Midbrain (tissue), 1 donor: ENCODE measurements around the gene CAMK1D.
"Not testable (repeated sequence)": the region's sequence is repeated elsewhere in the genome, so short reads cannot be mapped to it uniquely, and the experiment has no call there.

Experiments
- DNase-seq: peaks from one replicate; lab custom pipeline; 2025; lab: John Stamatoyannopoulos, UW

CAMK1D gene

DNA sequence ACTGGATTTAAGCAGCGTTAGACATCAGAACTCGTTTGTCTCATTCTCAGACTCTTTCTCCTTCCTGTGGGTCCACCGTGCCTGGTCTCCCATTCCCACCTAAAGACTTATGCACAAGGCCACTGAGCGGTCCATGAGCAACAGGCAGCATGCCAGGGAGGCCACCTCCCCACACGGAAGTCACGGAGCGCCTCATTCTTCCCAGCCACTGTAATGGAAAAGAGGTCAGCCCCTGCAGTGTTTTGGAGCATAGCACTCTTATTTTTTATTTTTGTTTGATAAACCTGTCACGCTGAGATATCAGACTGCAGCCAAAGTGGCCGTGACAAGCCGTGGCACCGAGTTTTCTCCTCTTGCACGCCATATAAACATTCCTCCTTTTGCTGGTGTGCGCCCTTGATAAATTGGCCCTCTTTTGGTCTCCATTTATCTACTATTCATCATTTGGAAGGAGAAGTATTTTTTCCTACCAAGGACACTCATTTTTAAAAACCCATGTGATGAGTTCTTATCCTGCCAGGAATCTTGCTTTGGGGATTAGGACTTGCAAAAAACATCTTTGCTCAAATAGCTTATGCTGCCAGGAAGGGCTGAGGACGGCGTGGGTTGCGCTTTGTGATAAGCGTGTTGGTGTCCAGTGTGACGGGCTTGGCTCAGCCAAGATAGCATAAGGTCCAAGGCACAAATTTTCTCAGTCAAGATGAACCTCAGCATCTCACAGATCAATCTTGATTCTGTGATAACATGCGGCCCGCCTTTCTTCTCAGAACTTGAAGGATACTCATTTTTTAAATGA, 446.2 kb downstream of the CAMK1D start:
- no peak for DNase-seq

DNA sequence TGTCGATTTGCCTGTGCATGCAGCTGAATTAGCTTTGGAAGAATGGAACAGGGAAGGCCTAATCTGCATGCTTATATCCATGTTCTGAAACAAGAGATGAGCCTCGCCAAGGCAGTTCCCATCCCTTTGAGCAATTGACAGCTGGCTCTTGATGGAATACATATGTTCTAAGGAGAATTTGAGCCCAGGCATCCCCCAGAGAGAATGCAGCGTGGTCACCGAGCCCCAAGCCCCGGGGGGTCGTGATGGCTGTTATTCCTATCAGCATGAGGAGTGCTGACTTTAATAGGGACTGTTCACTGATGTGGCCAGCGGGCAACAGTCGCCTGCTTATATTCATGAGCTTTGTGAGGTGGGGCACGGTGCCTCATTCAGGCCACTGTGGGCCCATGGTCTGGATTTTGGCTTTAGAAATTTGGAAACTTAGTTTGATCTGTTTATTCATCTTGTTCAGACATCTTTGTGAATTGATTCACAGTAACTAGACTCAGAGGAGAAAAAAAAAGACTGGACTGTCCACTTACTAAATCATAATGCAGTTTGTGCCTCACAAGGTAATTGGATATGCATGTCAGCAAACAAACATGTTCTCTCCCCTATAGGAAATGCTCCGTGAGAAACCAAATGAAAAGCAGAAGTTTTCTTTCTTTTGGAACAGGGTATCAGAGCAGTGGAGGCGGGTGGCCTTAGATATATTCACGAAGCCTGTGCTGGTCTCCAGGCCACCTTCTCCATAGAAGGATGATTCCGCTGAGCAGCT, 447.2 kb downstream of the CAMK1D start:
- DNase-seq, result no peak

DNA sequence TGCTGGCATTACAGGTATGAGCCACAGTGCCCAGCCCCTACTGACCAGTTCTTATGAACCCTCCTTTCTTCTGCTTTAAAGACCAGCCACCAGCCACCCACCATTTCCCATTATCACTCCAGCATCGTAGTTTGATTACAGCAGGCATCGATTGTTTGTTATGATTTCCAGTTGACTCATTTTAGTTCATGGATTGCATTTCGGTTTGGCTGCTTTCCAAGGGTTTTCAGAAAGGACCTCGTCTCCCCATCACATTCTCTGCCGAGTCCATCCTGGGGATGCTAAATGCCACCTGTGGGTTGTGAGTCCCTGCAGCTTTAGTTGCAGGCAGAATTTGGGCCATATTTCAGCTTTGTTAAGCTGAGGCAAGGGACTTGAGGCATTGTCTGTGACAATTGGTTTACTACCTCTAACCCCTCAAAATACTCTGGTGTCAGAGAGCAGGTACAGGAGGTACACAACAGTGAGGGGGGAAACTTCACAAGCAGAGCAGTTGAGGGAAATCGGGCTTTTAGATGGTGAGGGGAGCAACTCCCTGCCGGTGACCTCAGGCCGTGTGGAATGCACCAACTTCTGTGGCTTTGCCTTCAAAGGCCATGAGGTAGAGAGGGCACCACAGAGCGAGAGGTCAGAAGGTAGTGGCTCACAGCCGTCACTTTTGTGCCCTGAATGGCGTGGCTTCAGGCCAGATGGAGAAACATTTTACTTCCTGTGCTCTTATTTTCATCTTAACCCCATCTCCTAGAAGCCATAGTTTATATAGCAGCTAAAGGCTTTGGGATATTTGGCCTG, 448.3 kb downstream of the CAMK1D start:
- no peak for DNase-seq

DNA sequence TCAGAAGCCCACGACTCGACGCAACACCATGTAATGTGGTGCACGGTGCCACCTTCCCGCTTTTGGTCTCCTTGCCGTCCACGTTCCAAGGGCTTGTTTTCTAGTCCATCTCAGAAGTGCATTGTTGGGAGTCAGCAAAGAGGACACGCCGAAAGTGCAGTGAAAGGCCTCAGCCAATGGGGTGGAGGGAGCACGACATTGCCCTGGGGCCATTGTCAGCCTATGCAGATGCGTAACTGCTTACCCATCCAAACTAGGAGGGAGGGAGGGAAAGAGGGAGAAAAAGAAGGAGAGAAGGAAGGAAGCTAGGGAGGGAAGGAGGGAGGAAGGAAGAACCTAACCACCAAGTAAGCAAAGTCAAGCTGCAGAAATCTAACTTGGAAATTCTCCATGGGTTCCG, 449.8 kb downstream of the CAMK1D start:
- DNase-seq, result no peak

DNA sequence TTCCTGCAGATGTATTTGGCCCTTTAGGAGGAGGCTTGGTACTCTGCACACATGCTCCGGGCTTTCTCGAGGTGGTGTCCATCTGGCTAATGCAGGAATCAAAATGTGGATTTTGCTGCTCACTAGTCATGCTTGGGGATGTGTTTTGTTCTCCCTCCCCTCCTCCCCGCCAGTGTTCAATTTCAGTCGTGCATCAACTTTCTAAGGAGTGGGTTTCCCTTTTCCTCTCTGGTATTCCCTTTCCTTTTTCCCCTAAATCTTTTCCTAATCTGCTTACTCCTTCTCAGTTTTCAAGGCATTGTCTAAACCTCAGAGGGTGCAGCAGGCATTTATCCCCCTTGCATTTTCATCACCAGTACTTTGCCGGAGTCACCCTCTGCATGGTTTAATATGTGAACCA, 450.4 kb downstream of the CAMK1D start:
- no peak for DNase-seq

DNA sequence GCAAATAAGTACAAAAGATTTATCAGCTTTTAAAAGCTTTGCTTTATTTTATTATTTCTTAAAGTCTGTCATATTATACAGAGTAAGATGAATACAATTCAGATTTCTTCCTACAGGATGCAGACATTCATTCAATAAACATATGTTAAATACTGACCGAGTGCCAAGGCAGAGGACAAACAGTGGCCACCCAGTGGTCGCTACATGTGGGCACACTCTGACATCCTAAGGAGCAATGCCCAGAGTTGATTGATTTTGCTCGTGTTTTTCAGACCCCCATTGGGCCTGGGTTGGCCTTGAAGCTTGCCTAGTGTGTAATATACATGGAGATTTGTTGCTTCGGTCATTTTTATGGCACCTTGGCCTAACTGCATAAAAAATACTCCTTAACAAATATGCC, 451.0 kb downstream of the CAMK1D start:
- no peak for DNase-seq

DNA sequence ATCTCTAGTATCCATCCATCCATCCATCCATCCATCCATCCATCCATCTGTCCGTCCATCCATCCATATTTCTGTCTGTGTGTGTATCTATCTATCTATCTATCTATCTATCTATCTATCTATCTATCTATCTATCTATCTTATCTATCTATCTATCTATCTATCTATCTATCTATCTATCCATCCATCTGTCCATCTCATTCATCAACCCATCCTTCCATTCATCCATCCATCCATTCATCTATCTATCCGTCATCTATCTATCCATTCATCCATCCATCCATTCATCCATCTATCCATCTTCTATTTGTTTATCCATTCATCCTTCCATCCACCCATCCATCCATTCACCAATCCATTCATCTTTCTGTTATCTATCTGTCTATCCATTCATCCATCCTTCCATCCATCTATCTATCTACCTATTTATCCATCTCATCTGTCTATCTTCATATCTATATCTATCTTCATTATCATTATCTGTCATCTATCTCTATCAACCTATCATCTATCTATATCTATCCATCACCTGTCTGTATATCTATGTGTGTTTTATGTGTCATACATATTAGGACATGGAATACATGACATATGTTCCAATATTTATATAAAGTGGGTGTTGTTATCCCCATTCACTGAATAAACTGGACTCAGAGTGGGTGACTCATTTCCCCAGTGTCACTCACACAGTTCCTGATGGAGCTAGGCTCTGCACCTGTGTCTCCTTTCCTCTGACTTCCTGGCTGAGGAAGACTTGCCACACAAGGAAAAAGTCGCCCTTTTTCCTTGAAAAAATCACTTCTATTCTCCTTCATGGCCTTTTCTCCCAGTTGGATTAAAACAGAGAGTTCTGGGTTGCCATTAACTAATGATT, 452.1 kb downstream of the CAMK1D start:
- no peak for DNase-seq

DNA sequence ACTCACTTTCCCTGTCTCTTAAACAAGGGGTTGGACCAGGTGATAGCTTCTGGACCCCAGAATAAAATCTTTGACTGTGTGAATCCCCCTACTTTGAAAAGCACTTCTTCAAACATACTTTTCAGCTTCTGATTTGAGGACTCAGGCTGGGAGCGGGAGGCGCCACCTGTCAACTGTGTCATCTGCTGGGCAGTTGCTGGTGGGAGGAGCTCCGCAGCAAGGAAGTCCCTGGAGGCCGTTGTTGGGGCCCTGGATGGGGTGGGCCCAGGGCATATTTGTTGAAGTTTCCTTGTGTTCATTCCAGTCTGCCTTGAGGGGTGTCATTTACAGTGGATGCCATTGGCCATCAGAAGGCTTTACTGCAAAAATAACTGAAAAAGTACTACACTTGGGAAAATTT, 454.4 kb downstream of the CAMK1D start:
- DNase-seq, result no peak

DNA sequence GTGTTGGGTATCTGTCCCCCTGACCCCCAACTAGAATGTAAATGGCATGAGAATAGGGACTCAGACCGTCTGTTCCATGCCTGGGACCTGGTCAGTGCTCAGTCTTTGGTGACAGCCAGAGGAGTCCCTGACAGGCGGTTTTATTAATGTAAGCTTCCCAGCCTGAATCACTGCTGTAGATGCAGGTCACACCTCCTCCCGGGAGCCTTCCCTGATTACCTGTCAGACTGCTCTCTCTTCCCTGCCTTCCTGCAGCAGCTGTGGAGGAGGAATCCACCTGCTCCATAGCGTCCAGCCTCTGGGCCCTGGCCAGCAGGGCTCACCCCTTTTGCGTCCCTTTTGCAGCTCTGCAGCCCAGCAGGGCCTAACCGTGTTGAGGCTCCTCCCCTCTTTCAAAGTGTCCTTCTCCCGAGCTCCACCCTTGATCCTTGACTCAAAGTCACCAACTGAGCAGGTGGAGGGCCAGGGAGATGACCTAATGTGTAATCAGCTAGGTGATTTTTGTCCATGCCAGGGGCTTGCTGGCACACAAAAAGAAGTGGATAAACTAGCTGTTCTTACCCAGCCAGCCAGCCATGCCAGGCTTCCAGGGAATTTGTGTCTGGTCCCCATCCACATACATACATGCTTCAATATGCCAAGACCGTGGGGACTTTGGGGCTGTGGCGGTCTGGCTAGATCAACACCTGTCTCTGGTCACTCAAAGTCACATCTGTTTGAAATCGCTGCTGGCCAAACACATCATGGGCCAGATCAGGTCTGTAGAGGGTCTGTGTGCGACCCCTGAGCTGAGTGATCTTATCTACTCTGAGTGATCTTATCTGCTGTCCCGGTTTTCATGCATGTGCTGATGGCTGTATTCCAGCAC, 457.1 kb downstream of the CAMK1D start:
- DNase-seq, result no peak

DNA sequence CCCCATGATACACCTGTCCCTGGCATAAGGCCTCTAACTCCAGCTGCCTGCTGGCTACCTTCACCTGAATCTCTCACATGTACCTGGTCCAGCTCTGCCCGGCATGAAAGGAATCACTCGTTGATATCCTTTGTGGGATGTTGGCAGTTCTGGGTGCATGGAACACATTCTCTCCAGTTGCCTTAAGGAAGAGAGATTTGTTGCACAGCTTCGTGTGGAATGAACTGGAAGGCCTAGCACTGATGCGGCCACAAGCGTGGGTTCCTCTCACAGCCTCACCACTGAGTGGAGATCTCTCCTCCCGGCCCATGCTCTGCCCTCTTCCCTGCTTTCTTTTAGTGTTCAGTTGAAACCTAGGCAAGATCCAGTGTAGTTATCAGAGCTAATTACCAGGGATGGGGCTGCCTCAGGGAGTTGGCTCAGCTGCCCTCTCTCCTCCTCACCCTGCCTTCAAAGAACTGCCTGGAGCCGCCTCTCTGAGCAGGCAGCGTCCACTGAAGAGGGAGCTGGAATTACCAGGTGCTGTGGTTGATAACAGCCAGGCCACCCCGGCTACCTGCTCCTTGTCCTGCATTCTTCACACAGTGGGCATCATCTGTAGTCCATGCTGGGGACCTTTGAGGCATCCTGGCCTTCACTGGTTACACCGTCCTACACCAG, 457.9 kb downstream of the CAMK1D start:
- no peak for DNase-seq

DNA sequence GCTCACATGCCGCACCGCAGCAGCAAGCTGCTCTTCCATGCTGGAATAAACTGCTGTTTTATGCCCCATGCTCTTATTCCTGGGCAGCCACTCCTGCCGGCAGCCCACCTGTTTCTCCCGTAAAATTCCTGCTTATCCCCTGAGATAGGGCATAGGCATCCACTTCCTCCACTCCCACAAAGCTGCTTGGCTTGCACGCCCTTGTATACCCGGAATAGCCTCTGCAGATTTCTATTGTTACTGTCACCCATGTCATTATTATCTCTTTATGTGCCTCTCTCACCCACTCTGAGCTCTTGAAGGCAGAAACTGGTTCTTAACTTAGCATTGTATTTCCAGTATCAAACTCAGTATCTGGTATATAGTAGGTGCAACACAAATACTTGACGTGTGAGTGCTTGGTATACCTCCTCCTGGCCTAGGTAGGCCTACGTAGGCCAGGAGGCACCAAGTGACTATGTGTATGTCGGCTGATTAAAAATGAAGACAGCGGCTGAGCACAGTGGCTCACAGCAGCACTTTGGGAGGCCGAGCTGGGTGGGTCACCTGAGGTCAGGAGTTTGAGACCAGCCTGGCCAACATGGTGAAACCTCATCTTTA, 458.8 kb downstream of the CAMK1D start:
- DNase-seq, result no peak

DNA sequence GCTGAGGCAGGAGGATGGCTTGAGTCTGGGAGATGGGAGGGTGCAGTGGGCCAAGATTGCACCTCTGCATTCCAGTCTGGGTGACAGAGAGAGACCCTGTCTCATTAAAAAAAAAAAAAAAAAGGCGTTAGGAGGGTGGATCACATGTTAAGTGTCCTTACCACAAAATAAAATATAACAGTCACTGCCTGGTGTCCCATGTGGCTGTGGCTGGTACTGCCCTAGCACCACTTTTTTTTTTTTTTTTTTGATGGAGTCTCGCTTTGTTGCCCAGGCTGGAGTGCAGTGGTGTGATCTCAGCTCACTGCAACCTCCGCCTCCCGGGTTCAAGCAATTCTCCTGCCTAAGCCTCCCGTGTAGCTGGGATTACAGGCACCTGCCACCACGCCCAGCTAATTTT, 460.7 kb downstream of the CAMK1D start:
- not testable (repeated sequence) for DNase-seq

DNA sequence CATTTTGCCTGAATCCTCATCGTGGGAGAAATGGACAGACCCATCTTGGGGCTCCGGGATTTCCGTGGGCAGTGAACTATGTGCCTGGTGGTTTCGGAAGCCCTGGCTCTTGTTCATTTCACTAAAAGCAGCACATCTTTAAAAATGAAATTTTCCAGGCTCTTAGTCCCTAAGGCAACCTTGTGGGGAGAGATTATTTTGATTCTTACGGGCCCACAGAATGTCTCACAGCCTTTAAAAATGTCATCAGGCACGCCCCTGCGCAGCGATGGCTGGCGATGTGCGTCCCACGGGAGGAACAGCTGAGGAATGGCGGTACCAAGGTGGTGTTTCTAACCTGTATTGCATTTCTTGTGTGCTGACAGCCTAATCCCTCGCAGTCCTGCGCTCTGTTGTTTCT, 462.5 kb downstream of the CAMK1D start:
- DNase-seq, result no peak

DNA sequence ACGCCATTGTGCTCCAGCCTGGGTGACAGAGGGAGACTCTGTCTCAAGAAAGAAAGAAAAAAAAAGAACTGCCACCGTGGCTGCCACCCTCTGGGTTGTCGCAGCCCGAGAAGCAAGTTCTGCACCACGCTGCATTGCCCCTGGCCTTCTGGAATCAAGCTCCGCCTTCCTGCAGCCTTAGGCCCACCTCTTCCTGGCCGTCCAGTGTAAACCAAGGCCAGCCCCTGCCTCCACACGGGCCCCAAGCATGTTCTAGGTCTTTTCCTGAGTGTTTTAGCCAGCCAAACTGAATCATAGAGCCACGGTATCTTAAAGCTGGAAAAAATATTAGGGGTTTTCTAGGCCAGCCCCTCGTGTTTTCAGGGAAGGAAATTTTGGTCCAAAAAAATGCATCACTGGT, 463.2 kb downstream of the CAMK1D start:
- no peak for DNase-seq

DNA sequence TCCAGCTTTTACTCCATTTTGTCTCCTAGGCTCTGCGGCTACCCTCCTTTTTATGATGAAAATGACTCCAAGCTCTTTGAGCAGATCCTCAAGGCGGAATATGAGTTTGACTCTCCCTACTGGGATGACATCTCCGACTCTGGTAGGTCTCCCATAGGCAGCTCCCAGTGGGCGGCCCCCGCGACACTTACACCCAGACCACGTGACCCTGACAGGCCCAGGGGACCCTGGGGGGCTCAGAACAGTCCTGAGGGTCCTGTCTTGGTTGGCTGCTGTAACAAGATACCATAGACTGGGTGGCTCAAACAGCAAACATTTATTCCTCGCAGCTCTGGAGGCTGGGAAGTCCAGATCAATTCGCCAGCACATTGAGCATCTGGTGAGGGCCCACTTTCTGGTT, 464.8 kb downstream of the CAMK1D start:
- DNase-seq, result no peak

DNA sequence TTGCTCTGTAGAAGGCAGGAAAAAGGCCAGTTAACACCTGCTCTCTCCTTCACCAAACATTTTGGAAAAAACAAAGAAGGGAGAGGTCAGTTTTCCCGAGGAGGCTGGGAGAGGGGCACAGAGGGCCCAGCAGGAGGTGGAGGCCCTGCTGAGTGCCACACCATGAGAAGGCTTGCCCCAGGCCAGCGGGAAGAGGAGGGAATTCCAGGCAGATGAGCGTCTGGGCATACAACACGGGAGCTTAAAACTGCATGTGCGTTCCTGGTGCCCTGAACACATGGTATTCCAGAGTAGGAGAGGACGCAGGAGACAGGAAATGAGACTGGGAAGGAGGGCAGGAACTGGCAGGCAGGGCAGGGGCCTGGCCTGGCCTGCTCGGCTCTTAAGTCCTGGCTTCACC, 469.7 kb downstream of the CAMK1D start:
- DNase-seq, result no peak

DNA sequence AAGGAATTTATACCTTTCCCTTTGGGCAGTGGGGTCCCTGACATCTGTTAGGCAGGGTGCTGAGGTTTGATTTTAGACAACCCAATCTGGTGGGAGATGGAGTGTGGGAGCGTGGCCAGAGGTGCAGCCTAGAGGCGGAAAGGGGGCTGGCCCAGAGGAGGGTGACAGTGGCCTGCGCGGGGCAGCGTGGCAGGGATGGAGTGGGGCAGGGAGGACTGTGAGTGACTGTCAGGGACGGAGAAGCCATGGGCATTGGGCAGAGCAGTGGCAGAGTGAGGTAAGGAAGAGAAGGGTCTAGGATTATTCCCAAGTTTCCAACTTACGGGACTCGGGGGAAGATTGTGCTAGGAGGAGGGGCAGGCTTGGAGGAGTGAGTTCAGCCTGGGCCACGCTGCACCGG, 470.3 kb downstream of the CAMK1D start:
- no peak for DNase-seq

DNA sequence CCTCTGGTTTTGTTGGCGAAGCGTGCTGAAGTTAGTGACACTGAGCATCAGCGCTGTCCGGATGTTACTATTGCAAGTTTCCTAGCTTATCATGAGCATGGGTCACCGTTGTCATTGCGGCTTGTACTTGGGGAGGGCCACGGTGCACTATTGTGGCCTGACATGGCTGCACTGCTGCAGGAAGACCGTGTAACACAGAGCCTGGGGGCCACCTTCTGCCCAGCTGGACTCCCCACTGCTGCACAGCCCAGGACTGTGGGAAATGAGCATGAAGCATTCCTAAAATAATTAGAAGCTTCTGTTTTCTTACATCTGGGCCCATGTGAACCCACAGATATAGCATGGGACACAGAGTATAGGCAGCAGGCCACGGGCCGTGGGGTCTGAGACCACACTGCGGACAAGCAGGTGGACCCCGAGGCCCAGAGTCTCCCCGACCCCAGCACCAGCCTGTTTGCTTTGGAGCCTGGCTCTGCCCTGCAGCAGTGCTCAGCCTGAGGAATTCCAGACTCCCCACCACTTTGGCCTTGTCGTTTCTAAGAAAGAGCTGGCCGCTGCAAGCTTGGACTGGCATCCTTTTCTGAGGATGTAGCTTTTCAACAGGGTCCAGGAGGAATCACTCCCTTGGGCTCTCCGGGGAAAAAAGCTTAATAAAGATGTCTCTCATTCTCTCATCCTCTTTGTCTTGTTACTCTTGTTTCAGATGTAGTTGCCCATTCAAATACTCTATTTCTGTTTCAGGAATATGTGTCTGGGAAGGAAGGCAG, 473.0 kb downstream of the CAMK1D start:
- DNase-seq, result no peak

DNA sequence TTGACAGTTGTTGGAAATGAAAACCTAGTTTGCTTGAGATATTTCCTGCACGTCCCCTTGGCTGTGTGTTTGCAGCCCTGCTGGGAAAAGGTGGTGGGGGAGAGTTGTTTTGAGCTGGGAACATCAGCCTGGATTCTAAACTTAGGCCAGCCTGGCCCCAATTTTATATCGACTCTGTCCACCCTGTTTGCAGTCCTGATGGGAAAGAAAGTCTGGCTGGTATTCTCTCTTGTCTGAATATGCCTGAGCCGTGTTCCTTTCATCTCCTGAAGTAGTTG, 473.5 kb downstream of the CAMK1D start:
- DNase-seq, result no peak
